Stromal cell of bone marrow (primary cell): ENCODE results near the gene CHPF.

ENCODE experiments used
- DNase-seq: peaks from one replicate; pipeline ENCODE4 v3.0.0-alpha.2; 2012; ENCODE audit warnings: low read depth

The CHPF gene

GRCh38 chr2:219543596-219544358 lies at the start of gene CHPF, which contains the start of gene TMEM198:
TSS of gene CHPF (minus strand) at chr2:219543809. CDS start at chr2:219543538, 271 bp downstream.
TSS of gene TMEM198 (plus strand) at chr2:219544028. CDS start at chr2:219544728, 700 bp downstream.
- DNase-seq, result peak; percentile 95

- no peak for DNase-seq
These were observed 49.5 kb upstream of the CHPF start for GRCh38 chr2:219593154-219593553.

DNA sequence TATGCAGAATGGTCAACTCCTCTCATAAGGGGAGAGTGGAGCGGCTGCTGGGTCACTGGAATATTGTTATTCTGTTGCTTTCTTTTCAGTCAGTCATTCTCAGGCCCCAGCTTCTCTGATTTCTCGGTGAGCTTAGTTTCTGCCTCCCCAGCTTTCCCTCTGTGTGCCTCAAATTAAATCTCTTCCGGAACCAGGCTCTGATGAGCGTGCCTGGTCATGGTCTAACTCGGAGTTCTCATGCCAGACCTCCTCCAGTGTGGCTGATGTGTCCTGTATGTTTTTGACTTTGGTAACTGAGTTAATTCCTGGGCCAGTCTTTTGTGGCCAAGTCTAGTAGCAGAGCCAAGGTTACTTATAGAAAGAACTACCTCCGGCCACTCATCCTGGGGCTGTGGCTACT lies 49.1 kb upstream of the CHPF start:
- DNase-seq, result no peak

GRCh38 chr2:219591091-219591490 lies 47.5 kb upstream of the CHPF start:
- DNase-seq, result no peak

DNA sequence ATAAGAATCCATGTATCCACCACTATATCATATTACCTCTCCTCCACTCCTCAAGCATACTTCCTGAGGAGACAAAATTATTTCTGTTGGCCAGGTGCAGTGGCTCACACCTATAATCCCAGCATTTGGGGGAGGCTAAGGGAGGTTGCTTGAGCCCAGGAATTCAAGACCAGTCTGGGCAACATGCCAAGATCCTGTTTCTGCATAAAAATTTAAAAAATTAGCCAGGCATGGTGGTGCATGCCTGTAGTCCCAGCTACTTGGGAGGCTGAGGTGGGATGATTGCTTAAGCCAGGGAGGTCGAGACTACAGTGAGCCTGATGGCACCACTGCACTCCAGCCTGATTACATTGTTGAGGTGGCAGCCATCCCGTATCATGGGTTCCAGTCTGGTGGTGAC lies 37.7 kb upstream of the CHPF start:
- DNase-seq, result no peak

GRCh38 chr2:219578811-219579613 lies 35.4 kb upstream of the CHPF start:
- no peak for DNase-seq

GRCh38 chr2:219576505-219577388 lies 33.1 kb upstream of the CHPF start:
- no peak for DNase-seq

- no peak for DNase-seq
These were observed 32.2 kb upstream of the CHPF start for GRCh38 chr2:219575566-219576504.

- no peak for DNase-seq
These were observed 31.1 kb upstream of the CHPF start for GRCh38 chr2:219574484-219575311.

- DNase-seq, result no peak
These were observed 29.6 kb upstream of the CHPF start for GRCh38 chr2:219573166-219573565.

DNA sequence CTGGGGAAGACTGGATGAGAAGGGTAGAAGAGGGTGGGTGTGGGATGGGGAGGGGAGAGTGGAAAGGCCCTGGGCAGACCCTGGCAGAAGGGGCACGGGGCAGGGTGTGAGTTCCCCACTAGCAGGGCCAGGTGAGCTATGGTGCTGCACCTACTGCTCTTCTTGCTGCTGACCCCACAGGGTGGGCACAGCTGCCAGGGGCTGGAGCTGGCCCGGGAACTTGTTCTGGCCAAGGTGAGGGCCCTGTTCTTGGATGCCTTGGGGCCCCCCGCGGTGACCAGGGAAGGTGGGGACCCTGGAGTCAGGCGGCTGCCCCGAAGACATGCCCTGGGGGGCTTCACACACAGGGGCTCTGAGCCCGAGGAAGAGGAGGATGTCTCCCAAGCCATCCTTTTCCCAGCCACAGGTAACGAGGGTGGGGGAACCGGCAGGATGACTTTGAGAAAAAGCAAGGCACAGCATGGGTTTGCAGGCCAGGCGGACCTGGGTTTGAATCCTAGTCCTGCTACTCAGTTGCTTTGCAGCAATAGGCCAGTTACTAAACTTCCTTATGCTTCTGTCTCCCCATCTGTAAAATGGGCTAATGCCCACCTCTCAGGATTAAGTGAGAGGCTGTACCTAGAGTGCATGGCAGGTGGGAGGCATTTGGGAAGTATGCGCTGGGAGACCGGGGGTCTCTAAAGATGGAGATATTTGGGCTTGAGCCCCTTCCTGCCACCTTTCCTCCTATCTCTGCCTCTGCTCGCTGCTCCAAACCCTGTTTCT lies 28.8 kb upstream of the CHPF start, which contains the start of gene INHA:
TSS of gene INHA (plus strand) at position 74 of the 765 bp plus-strand sequence. CDS start at position 139, 65 bp downstream.
- no peak for DNase-seq

DNA sequence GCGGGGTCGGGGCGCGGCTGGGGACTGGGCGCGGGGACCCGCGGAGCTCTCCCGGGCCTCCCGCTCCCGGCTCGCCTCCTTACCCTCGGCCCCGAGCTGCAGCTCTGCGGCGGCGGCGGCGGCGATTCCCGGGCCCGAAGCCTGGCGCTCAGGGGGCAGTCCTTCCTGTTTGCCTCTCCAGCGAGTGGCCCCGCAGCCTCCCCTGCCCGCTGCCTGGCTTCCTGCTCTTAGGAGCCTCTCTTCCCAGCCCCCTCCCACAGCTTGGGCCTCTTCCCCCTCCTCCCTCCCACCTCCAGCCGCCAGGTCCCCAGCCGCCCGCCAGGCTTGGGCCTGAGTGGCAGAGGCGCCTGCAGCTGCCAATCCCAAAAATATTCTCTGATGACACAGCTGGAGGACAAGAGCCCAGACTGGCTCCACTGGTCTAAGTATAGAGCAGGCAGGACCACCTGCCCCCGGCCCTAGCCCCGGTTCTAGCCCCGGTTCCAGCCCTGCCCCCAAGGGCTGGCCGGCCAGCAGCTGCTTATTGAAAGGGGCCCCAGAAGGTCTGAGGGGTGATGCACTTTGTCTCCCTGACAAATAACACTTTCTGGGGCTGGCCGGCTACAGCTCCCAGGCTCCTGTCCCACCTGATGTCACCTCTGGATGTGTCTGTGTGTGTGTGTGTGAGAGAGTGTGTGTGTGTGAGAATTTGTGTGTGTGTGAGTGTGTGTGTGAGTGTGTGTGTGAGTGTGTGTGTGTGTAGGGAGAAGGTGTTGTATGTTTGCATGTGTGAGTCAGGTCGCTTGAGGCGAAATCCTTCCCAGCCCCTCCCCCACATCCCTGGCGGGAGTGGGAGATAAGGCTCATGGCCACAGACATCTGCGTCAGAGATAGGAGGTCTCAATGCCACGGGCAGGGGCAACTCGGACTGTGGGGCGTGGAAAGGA lies 28.0 kb upstream of the CHPF start, which contains the start of gene OBSL1:
TSS of gene OBSL1 (minus strand) at position 229 of the 926 bp plus-strand sequence. CDS start 307 bp downstream, outside the sequence.
- no peak for DNase-seq

DNA sequence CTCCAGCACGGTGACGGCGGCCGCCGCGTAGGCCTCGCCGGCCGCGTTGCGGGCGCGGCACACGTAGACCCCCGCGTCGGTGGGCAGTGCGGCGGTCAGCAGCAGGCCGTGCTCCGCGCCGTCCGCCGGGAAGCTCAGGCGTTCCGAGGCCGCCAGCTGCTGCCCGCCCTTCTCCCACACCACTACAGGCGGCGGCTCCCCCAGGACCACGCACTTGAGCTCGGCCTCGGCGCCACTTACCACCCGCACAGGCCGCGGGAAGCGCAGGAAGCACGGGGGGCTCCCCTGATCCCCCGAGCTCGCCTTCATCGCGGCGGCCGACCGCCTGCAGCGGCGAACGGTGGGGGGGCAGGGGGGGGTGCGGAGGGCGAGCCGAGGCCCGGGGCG lies 27.3 kb upstream of the CHPF start:
- DNase-seq, result no peak

GRCh38 chr2:219570194-219570923 lies 26.8 kb upstream of the CHPF start:
- no peak for DNase-seq

GRCh38 chr2:219569635-219570034 lies 26.0 kb upstream of the CHPF start:
- DNase-seq, result no peak

GRCh38 chr2:219569041-219569440 lies 25.4 kb upstream of the CHPF start:
- DNase-seq, result no peak

DNA sequence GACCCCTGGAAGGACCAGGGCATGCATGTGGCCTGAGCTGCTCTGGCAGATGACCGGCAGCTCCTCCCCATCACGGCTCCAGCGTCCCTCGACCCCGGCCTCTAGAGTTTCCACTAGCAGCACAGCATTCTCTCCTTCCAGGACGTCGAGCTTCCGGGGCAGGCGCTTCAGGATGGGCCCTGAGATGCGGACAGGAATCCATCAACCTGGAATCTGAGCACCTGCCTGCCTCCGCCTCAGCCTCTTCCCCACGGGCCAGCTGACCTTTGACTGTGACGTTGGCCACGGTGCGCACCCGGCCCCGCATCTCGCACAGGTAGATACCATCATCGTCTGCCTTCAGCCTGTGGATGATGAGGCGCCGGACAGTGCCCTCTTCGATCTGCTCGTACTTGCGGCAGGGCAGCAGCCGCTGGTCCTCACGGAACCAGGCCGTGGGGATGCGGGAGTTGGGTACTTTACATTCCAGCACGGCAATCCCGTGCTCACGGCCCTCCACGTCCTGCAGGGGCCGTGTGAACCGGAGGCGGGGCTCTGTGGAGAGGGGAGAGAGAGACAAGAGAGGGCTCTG lies 24.3 kb upstream of the CHPF start:
- DNase-seq, result no peak
